Smooth muscle cell (in vitro differentiated cells): ENCODE results near the gene MFNG. TPM values are rescaled to one million over a fixed set of nuclear protein-coding genes. Genes with fewer than 3 reads are reported as not detected.
A peak's percentile ranks its signal among the peaks of the same experiment; 100 is the strongest.

ENCODE experiments used
- DNase-seq: peaks from one replicate; lab custom pipeline; 2025; ENCODE audit not compliant: unreplicated experiment; lab: John Stamatoyannopoulos, UW
- H2AFZ ChIP-seq: fragments of 200-600 bp; sonication (generic); 2 replicates; pipeline ENCODE4 v1.6.0; 2016; ENCODE audit warnings: antibody characterized with exemption, low read depth, mild to moderate bottlenecking
- H3F3A ChIP-seq: fragments of 200-600 bp; sonication (generic); 2 replicates; pipeline ENCODE4 v1.6.0; 2017; ENCODE audit warnings: antibody characterized with exemption, low read depth
- H3K27ac ChIP-seq: fragments of 200-600 bp; sonication (generic); 2 replicates; pipeline ENCODE4 v1.5.1; 2016; ENCODE audit warnings: low read depth, mild to moderate bottlenecking
- H3K27me3 ChIP-seq: fragments of 200-600 bp; sonication (generic); 2 replicates; pipeline ENCODE4 v1.6.1; 2016; ENCODE audit warnings: low read depth, mild to moderate bottlenecking
- H3K36me3 ChIP-seq: fragments of 200-600 bp; sonication (generic); 2 replicates; pipeline ENCODE4 v1.5.1; 2016; ENCODE audit warnings: low read depth
- H3K4me1 ChIP-seq: fragments of 200-600 bp; sonication (generic); 2 replicates; pipeline ENCODE4 v1.5.1; 2016; ENCODE audit warnings: low read depth
- H3K4me2 ChIP-seq: fragments of 200-600 bp; sonication (generic); 2 replicates; pipeline ENCODE4 v1.6.0; 2016; ENCODE audit warnings: mild to moderate bottlenecking
- H3K4me3 ChIP-seq: fragments of 200-600 bp; sonication (generic); 2 replicates; pipeline ENCODE4 v1.5.1; 2016; ENCODE audit warnings: mild to moderate bottlenecking
- H3K79me2 ChIP-seq: fragments of 200-600 bp; sonication (generic); 2 replicates; pipeline ENCODE4 v1.6.0; 2016; ENCODE audit warnings: low read depth, mild to moderate bottlenecking
- H3K9ac ChIP-seq: fragments of 200-600 bp; sonication (generic); 2 replicates; pipeline ENCODE4 v1.6.0; 2016; ENCODE audit warnings: low read depth
- H3K9me3 ChIP-seq: fragments of 200-600 bp; sonication (generic); replicated peaks from 2 replicates; pipeline ENCODE4 v1.5.1; 2016; ENCODE audit warnings: low read depth
- H4K20me1 ChIP-seq: fragments of 200-600 bp; sonication (generic); 2 replicates; pipeline ENCODE4 v1.6.0; 2016; ENCODE audit warnings: low read depth
- WGBS: methylation state at CpG from one replicate; pipeline ENCODE4 v1.1.7; 2016; ENCODE audit warnings: low lambda C conversion rate; 5-methylcytosine and 5-hydroxymethylcytosine counted together
- polyA plus RNA-seq: library from polyadenylated mRNA; unstranded; fragments of >200 nt; fragmentation: Nextera tagmentation; extraction: Ambion mirVana; gene quantifications from 2 replicates; pipeline ENCODE4 v1.2.1, GENCODE V29; 2016
- total RNA-seq: library from RNA; depleted of rRNA; stranded (reverse); fragments of >200 nt; gene quantifications from 2 replicates; pipeline ENCODE4 v1.2.3, GENCODE V29; 2014
- TF ChIP-seq, protein P1 (sequence below): fragments of 200-600 bp; sonication (generic); IDR thresholded peaks from 2 replicates; pipeline ENCODE4 v1.5.1; 2017; ENCODE audit warnings: borderline replicate concordance, mild to moderate bottlenecking, antibody characterized with exemption; ENCODE audit not compliant: insufficient read depth, poor library complexity, severe bottlenecking

Gene MFNG
- total and polyA plus RNA-seq, 2 experiments from 2014 or later = 0.40 TPM; not detected in 1

DNA sequence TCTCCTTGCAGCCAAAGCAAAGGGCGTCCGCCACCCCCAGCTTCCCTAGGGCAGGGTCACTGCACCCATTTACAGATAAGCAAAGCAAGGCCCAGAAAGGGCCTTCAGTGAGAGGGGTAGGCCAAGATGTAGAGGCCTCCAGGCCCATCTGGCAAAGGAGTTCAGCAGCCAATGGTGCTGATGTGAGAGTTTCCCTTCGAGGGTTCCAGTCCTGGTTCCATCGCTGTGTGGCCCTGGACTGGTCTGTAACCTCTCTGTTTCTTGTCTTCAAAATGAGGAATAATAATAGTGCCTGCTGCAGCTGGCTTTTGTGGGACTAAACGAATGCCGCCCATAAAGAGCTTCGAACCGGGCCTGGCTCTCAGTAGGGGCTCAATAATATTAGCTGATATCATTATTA, 62.9 kb downstream of the MFNG start:
- Histone ChIP-seq H3K27ac (no peak overlapping the region), H3K36me3 (no peaks in the 10 kb centered on the region), H3K79me2 (no peaks in the 10 kb centered on the region), H3K4me3 (no peak overlapping the region), H3K4me1 (peaks cover 7% of the 10 kb centered on the region), H3K9ac (no peak overlapping the region), H2AFZ (no peak overlapping the region), H3K9me3 (no peaks in the 10 kb centered on the region), H3F3A (peaks cover 3% of the 10 kb centered on the region), H4K20me1 (no peaks in the 10 kb centered on the region), H3K4me2 (no peak overlapping the region), H3K27me3 (peaks cover 94% of the 10 kb centered on the region)
- no peak for DNase-seq
- WGBS = 94% methylated on average over 8 of the region's 8 CpGs
- TF ChIP-seq, protein P1, sequence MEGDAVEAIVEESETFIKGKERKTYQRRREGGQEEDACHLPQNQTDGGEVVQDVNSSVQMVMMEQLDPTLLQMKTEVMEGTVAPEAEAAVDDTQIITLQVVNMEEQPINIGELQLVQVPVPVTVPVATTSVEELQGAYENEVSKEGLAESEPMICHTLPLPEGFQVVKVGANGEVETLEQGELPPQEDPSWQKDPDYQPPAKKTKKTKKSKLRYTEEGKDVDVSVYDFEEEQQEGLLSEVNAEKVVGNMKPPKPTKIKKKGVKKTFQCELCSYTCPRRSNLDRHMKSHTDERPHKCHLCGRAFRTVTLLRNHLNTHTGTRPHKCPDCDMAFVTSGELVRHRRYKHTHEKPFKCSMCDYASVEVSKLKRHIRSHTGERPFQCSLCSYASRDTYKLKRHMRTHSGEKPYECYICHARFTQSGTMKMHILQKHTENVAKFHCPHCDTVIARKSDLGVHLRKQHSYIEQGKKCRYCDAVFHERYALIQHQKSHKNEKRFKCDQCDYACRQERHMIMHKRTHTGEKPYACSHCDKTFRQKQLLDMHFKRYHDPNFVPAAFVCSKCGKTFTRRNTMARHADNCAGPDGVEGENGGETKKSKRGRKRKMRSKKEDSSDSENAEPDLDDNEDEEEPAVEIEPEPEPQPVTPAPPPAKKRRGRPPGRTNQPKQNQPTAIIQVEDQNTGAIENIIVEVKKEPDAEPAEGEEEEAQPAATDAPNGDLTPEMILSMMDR = no peak

DNA sequence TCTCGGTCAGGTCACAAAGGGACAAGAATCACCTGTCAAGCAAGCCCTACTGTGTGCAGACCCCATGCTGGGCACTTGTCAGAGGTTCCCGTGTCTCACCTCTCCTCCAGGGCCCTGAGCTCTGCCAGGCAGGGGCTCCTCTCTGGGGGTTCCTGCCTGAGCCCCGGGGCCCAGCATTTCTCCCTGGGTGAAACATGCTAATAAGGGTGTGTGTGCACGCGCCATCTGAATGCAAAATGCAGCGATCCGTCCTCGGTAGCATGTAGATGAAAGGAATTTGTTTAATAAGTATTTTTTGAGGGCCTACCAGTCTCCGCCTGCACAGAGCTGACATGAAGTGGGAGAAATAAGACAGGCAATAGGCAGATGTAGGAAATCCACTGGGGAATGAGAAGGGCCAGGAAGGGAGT, 64.7 kb downstream of the MFNG start:
- Histone ChIP-seq H3K4me3 (no peak overlapping the region), H3K79me2 (no peaks in the 10 kb centered on the region), H3K4me2 (no peak overlapping the region), H3K9ac (no peak overlapping the region), H3K9me3 (no peaks in the 10 kb centered on the region), H2AFZ (no peak overlapping the region), H3F3A (peaks cover 3% of the 10 kb centered on the region), H4K20me1 (no peaks in the 10 kb centered on the region), H3K27me3 (peaks cover 83% of the 10 kb centered on the region), H3K4me1 (peaks cover 7% of the 10 kb centered on the region), H3K27ac (no peak overlapping the region), H3K36me3 (no peaks in the 10 kb centered on the region)
- DNase-seq = no peak
- 89% methylated on average over 9 of the region's 9 CpGs for WGBS
- TF ChIP-seq, protein P1 = no peak

DNA sequence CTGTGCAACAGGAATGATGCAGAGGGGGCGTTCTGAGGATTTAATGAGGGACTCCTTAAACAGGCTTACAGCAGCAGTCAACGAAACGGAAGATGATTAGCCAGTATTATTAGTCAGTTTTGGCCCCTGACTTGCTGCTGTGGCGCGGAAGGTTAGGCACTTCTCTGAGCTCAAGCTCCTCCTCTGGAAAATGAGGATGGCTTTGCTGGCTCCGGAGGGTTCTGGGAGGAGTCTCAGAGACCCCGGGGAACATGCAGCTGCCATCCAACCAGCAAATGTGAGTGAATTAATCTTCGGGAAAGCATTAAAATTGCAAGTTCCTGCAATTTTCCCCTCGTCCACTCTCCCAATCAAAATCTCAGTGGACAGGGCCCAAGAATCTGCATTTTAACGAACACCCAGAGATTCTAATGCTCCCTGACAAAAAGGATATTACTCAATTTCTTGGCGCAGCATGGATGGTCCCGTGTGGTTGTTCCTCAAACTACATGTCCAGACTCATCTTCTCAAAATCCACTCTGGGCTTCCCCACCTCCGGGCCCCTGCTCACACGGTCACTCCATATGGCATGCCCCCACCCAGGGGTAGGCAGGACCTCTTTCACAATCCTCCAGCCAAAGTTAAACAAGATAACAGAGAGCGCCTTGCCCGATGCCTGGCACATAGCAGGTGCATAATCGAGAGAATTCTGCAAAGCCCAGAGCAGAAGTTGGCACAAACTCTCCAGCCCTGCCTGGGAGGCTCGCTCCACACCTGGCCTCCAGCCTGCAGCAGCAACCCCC, 65.3 kb downstream of the MFNG start:
- H3K4me2 ChIP-seq = peak overlapping the region; percentile 89

More for the DNA sequence above, 65.3 kb downstream of the MFNG start:
- Histone ChIP-seq H3K4me1 (peaks cover 4% of the 10 kb centered on the region), H3F3A (peaks cover 3% of the 10 kb centered on the region), H3K9me3 (no peaks in the 10 kb centered on the region), H3K9ac (no peak overlapping the region), H4K20me1 (no peaks in the 10 kb centered on the region), H3K36me3 (no peaks in the 10 kb centered on the region), H2AFZ (no peak overlapping the region), H3K79me2 (no peaks in the 10 kb centered on the region), H3K27me3 (peaks cover 77% of the 10 kb centered on the region), H3K4me3 (peak overlapping the region; percentile 52), H3K27ac (no peak overlapping the region)
- TF ChIP-seq, protein P1 = no peak
- 57% methylated on average over 18 of the region's 18 CpGs for WGBS
- no peak for DNase-seq
